Gastrocnemius medialis (tissue), 4 donors: ENCODE measurements around the gene TANGO2.

ENCODE experiments used
- POLR2A ChIP-seq, 2 donors: fragments of 450-650 bp; IDR thresholded peaks; one replicate each; pipeline ENCODE4 v1.6.1; 2017; ENCODE audit warnings: antibody characterized with exemption in 2 of 2, mild to moderate bottlenecking in 2 of 2, moderate library complexity in 2 of 2
- TF ChIP-seq, protein P1 (sequence below), 5 experiments: fragments of 450-650 bp in 3 of 5; fragments of 200-600 bp in 2 of 5; sonication (generic) in 2 of 5; IDR thresholded peaks in 4 of 5; conservative IDR thresholded peaks in 1 of 5; 1 replicate in 4 of 5; 2 replicates in 1 of 5; pipeline ENCODE4 v1.5.1; 2016 to 2019; ENCODE audit warnings: antibody characterized with exemption in 5 of 5, mild to moderate bottlenecking in 3 of 5, moderate library complexity in 3 of 5

DNA sequence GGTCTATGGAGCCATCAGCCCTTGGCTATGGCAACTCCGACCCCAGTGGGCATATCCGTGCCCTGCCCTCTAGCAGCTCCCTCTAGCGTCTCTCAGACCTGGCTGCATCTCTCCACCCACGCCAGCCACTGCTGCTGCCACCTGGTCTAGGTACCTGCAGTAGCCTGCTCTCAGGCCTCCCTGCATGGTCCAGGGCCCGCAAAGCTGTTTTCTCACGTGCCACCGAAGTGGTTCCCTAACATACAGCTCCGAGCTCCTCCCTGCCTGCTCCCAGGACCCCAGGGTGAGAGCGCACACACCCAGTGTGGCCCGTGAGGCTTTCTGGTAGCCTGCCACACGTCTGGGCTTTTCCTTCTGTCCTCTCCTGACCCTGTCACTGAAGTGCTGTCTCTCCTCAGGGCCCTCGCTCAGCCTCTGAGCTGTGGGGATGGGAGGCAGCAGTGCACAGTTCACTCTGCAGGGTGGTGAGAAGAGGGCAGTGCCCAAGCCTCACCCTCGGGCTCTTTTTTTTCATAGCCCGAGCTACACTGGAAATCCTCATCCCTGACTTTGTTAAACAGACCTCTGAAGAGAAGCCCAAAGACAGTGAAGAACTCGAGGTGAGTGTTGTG lies 73.4 kb downstream of the TANGO2 start:
- TF ChIP-seq, protein P1, sequence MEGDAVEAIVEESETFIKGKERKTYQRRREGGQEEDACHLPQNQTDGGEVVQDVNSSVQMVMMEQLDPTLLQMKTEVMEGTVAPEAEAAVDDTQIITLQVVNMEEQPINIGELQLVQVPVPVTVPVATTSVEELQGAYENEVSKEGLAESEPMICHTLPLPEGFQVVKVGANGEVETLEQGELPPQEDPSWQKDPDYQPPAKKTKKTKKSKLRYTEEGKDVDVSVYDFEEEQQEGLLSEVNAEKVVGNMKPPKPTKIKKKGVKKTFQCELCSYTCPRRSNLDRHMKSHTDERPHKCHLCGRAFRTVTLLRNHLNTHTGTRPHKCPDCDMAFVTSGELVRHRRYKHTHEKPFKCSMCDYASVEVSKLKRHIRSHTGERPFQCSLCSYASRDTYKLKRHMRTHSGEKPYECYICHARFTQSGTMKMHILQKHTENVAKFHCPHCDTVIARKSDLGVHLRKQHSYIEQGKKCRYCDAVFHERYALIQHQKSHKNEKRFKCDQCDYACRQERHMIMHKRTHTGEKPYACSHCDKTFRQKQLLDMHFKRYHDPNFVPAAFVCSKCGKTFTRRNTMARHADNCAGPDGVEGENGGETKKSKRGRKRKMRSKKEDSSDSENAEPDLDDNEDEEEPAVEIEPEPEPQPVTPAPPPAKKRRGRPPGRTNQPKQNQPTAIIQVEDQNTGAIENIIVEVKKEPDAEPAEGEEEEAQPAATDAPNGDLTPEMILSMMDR (IDR thresholded peaks at IDR 0.05 in 4 of 5, conservative IDR thresholded peaks at IDR 0.05 in 1 of 5), result no peak
- TF ChIP-seq POLR2A (IDR thresholded peaks at IDR 0.05), result no peak
